Measurements from ENCODE around the gene ADORA2A. TPM values are rescaled to one million over a fixed set of nuclear protein-coding genes. Genes with fewer than 3 reads are reported as not detected.

ADORA2A gene
- total RNA-seq, 1 experiment from 2014 or later = 3.6 TPM

DNA sequence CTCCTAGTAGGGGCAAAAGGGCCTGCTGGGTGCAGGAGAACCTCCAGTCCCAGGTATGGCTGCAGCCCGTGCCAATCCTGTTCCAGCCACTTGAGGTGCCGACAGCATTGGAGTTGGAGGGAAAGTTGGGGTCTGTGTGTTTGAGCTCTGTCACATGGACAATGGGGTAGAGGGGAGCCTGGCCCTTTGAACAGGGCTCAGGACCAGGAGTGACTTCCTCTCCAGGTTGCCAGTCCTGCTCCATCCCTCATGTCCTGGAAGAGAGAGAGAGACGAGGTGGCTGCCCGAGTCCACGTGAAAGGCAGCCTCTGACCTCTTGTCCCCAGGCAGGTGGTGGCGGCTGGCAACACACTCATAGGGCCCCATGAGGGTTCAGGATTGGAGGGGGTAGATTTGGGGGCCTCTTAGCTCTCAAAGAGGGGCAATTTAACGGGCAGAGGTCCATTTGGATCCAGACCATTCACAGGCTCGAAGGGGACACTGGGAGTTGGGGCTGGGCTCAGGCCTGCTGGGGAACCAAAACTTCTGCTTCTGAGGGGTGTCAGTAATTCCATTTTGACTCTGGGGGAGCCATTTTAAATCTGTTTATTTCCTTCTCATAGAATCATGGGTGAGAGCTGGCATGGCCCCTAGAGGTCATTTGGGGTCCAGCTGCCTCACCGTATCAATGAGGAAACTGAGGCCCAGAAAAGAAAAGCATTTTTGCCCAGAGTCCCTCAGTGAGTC is 4.1 kb downstream of the ADORA2A start:
- Histone ChIP-seq H3K4me2 (ENCODE audit: low read length) (no peak overlapping the region), H2AFZ (ENCODE audit: low read depth, low read length, poor library complexity, severe bottlenecking) (no peak overlapping the region), H4K20me1 (ENCODE audit: insufficient read depth) (no peaks in the 10 kb centered on the region), H3K4me1 (ENCODE audit: control insufficient read depth in 1 of 2, insufficient read depth in 2 of 2, low read length in 2 of 2) (peaks cover 0 to 14% of the 10 kb centered on the region in 2 experiments; a peak in 2 of 4 replicates), H3K9me3 (ENCODE audit: control insufficient read depth in 1 of 2, insufficient read depth in 1 of 2, low read depth in 1 of 2, low read length in 2 of 2) (no peaks in the 10 kb centered on the region), H3K9me2 (ENCODE audit: insufficient read depth) (no peaks in the 10 kb centered on the region), H3K4me3 (replicated peaks in 1 of 2; ENCODE audit: low read depth in 1 of 2, low read length in 2 of 2) (no peak overlapping the region), H3K27ac (ENCODE audit: low read depth, low read length) (no peak overlapping the region), H3K79me2 (ENCODE audit: insufficient read depth, low read length) (no peaks in the 10 kb centered on the region), H3K27me3 (ENCODE audit: insufficient read depth, low read length) (no peaks in the 10 kb centered on the region), H3K36me3 (ENCODE audit: control insufficient read depth in 1 of 2, insufficient read depth in 2 of 2, low read length in 2 of 2) (no peaks in the 10 kb centered on the region), H3K9ac (ENCODE audit: low read length) (no peak overlapping the region)
- BruUV-seq (replicated peaks) = no TSS peak
- TF ChIP-seq CEBPB (IDR thresholded peaks at IDR 0.05; ENCODE audit: low read depth) = no peak
- no peak for TF ChIP-seq FOSL1 (IDR thresholded peaks at IDR 0.05; ENCODE audit: low read depth)
- TF ChIP-seq TCF7L2 (IDR thresholded peaks at IDR 0.05; ENCODE audit: borderline replicate concordance, extremely low read depth, insufficient read depth, insufficient read length) = no peak
- TF ChIP-seq SP1 (IDR thresholded peaks at IDR 0.05; ENCODE audit: low read depth) = no peak
- no peak for TF ChIP-seq ELF1 (IDR thresholded peaks at IDR 0.05; ENCODE audit: borderline replicate concordance, low read depth)
- RAD21 ChIA-PET (ENCODE audit: low non-redundant PET in 1 of 2, low total read pairs in 2 of 2, uncharacterized antibody in 2 of 2, unreplicated experiment in 2 of 2) = no interaction called here
- POLR2A ChIA-PET = no interaction called here
- intact Hi-C loops (cut with micrococcal nuclease) = no loop called here
- CTCF ChIA-PET = interaction anchor here (0.5 to 1.9 kb wide), 2 partner anchors 9 to 527 kb away, joined by 3 to 5 read pairs; no protein-coding TSS in a partner anchor
- ATAC-seq (no peak), DNase-seq (ENCODE audit: low read depth, low spot score) (no peak)

DNA sequence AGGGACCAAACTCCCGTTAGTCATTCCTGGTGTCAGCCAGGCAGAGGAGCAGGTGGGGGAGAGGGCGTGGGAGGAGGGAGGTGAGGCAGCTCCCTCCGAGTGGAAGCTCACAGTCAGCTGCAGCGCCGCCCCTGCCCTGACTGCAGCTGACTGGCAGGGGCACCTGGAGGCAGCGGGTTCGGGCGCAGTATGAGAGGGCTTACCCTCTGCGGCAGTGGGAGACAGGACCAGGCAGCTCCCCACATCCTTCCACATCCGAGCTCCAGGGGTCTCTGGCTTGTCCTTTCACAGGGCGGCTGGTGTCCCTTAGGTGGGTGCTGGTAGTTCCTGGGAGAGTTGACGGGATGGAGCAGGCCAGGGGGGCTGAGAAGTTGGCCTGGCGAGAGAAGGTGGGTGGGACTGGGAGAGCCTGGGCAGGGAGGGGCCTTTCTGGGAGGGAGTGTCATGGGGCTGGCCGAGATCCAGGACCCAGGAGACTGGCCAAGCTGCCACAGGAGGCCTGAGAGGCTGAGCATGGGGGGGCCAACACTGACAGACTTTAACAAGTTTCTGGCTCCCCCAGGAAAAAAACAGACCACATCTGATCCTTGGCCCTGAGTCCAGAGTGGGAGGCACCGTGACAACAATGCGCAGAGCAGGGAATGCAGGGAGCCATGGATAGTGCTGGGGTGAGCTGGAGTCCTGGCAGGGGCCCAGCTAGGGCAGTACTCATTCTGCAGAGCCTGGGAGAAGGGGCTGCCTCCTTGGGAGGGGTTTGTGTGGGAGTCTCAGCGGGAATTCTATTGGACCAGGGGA is 4.9 kb downstream of the ADORA2A start:
- RAD21 ChIA-PET (ENCODE audit: low non-redundant PET in 1 of 2, low total read pairs in 2 of 2, uncharacterized antibody in 2 of 2, unreplicated experiment in 2 of 2) = no interaction called here
- no peak overlapping the region for H3K4me2 ChIP-seq (ENCODE audit: low read length)
- H3K9me2 ChIP-seq (ENCODE audit: insufficient read depth) = no peaks in the 10 kb centered on the region
- H3K27ac ChIP-seq (ENCODE audit: low read depth, low read length) = no peak overlapping the region
- BruUV-seq (replicated peaks) = no TSS peak
- DNase-seq (ENCODE audit: low read depth, low spot score) = no peak
- peaks cover 0 to 14% of the 10 kb centered on the region in 2 experiments; a peak in 2 of 4 replicates for H3K4me1 ChIP-seq (ENCODE audit: control insufficient read depth in 1 of 2, insufficient read depth in 2 of 2, low read length in 2 of 2)
- no peaks in the 10 kb centered on the region for H3K79me2 ChIP-seq (ENCODE audit: insufficient read depth, low read length)
- H3K9me3 ChIP-seq (ENCODE audit: control insufficient read depth in 1 of 2, insufficient read depth in 1 of 2, low read depth in 1 of 2, low read length in 2 of 2) = no peaks in the 10 kb centered on the region
- H2AFZ ChIP-seq (ENCODE audit: low read depth, low read length, poor library complexity, severe bottlenecking) = no peak overlapping the region
- POLR2A ChIA-PET = no interaction called here
- H3K4me3 ChIP-seq (replicated peaks in 1 of 2; ENCODE audit: low read depth in 1 of 2, low read length in 2 of 2) = no peak overlapping the region
- ATAC-seq = peak; percentile 46; the same call in 1 of the 2 replicates
- no peaks in the 10 kb centered on the region for H3K27me3 ChIP-seq (ENCODE audit: insufficient read depth, low read length)
- H3K9ac ChIP-seq (ENCODE audit: low read length) = no peak overlapping the region
- intact Hi-C loops (cut with micrococcal nuclease) = no loop called here
- CTCF ChIA-PET = interaction anchor here (1.9 kb wide), 1 partner anchor 10 kb away, joined by 5 read pairs; no protein-coding TSS in a partner anchor
- TF ChIP-seq, protein P1, sequence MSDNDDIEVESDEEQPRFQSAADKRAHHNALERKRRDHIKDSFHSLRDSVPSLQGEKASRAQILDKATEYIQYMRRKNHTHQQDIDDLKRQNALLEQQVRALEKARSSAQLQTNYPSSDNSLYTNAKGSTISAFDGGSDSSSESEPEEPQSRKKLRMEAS (IDR thresholded peaks at IDR 0.05) = no peak
- TF ChIP-seq YY1 (IDR thresholded peaks at IDR 0.05; ENCODE audit: extremely low read depth, insufficient replicate concordance, low read depth, low read length) (no peak), JUND (IDR thresholded peaks at IDR 0.05) (no peak)
- H4K20me1 ChIP-seq (ENCODE audit: insufficient read depth) = no peaks in the 10 kb centered on the region
- no peaks in the 10 kb centered on the region for H3K36me3 ChIP-seq (ENCODE audit: control insufficient read depth in 1 of 2, insufficient read depth in 2 of 2, low read length in 2 of 2)
